Vagina (tissue), 2 donors: Measurements from ENCODE around the gene BSN.

ENCODE experiments used
- CTCF ChIP-seq, 3 experiments: fragments of 450-650 bp in 2 of 3; fragments of 200-600 bp in 1 of 3; sonication (generic) in 1 of 3; IDR thresholded peaks; one replicate each; pipeline ENCODE4 v1.5.1; 2017 to 2019; ENCODE audit warnings: antibody characterized with exemption in 3 of 3, mild to moderate bottlenecking in 2 of 3, moderate library complexity in 2 of 3
- POLR2A ChIP-seq, 2 donors: fragments of 450-650 bp; IDR thresholded peaks; one replicate each; pipeline ENCODE4 v1.6.1; 2017; ENCODE audit warnings: antibody characterized with exemption in 2 of 2, mild to moderate bottlenecking in 2 of 2, moderate library complexity in 2 of 2
- POLR2AphosphoS5 ChIP-seq, 2 donors: sonication (generic); formaldehyde crosslinking; IDR thresholded peaks; one replicate each; pipeline ENCODE4 v1.9.0; 2017; ENCODE audit warnings: antibody characterized with exemption in 2 of 2, mild to moderate bottlenecking in 2 of 2, low read depth in 1 of 2; ENCODE audit not compliant: insufficient read depth in 1 of 2

- TF ChIP-seq CTCF (IDR thresholded peaks at IDR 0.05) (no peak), POLR2A (IDR thresholded peaks at IDR 0.05) (no peak), POLR2AphosphoS5 (IDR thresholded peaks at IDR 0.05; ENCODE audit: insufficient read depth in 1 of 2, low read depth in 1 of 2) (no peak)
Observed at GRCh38 chr3:49662021-49662420, 107.7 kb downstream of the BSN start.
